HG03108 (cell line): ENCODE data around the gene GOLT1A.
"Not testable (repeated sequence)": the region's sequence is repeated elsewhere in the genome, so short reads cannot be mapped to it uniquely, and the experiment has no call there.

ENCODE experiments used
- ATAC-seq: cut with Tn5 transposase; IDR thresholded peaks from one replicate; pipeline ENCODE4 v1.9.1; 2021; ENCODE audit warnings: moderate library complexity; ENCODE audit not compliant: unreplicated experiment

The GOLT1A gene

DNA sequence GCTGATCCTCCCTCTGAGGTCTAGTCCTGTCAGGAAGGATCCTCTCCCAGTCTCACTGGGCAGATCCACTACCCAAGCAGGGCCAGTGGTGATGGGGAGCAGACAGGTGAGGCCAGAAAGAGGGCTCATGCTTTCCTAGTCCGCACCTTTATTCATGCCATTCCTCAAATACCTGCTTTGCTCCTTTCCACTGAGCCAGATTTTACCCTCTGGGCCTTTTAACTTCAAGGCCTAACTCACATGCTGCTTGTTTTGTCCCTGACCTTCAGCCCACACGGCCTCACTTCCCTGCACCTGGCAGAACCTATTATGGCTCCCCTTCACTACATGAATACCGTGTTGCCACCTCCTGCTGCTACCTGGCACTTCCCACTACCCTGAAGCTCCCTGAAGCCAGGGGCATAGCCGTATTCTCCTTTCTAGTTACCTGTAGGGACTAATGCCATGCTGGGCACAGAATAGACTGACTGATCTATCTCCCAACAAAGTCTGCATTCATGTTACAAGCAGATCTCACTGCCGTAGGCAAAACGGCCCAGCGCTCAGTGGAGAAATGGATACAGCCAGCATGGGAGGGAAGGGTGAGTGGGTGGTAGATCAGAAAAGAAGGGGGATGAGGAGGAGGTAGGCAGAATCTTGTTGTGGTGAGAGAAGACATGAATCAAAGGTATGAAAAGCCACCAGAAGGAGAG lies 36.1 kb upstream of the GOLT1A start:
- ATAC-seq, result no peak

DNA sequence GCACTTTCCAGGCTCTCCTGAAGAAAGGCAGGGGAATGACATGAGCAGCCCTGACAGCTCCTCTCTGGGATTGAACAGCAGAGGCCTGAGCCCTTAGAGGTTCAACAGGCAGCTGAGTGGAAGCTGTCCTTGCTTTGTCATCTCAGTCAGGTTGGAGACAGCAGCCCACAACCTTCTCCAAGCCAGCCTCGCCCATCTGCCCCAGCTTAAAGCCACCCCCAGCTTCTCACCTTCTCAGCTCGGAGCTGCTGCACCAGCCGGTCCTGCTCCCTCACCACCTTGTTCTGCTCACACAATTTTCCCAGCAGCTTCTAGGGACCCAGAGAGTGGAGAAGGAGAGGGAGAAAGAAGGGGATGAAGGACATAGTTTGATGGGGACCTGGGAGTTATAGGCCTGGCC lies 35.2 kb upstream of the GOLT1A start:
- ATAC-seq, result no peak

DNA sequence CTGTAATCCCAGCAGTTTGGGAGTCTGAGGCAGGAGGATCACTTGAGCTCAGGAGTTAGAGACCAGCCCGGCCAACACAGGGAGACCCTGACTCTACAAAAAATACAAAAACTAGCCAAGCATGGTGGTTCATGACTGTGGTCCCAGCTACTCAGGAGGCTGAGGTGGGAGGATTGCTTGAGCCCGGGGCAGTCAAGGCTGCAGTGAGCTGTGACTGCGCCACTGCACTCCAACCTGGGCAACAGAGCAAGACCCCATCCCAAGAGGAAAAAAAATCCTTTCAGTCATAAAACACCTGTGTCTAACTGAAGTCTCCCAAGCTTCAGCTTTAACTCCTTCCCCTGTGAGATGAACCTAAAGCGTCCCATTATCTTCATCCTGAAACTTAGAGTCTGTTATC lies 33.1 kb upstream of the GOLT1A start:
- ATAC-seq, result no peak

DNA sequence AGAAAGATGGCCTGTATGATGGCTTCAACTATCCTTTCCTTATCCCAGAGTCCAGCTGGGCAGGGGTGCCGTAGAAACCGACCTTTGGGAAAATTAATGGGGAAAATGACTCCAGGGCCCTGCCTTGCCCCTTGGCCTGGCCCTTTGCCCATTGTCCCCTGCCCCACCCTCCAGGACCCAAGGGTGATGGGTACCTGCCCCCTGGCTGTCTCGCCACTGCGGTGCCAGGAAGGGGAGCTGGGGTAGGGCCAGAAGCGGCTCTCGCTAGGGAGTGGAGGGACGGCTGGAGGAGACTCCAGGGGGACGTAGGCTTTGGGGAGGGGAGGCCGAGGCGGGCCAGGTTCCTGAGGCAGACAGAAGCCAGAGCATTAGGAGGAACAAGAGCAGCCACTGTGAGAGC lies 29.1 kb upstream of the GOLT1A start:
- ATAC-seq, result no peak

DNA sequence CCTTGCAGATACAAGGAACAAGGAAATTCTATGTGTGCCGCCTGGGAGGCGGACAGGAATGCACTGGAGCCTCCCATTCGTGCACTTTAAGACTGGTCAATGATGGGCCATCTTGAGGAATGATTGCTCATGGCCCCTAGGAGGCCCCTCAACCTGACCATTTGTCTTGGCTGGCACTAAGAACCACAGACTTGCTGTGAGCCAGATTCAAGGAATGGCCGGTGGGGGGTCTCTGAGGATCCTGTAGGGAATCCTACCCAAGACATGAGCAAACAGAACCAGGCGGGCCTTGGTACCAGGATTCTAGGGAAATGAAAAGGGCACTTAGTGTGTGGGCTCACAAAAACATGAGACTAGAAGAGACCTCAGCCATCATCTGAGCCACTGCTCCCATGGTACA lies 28.1 kb upstream of the GOLT1A start:
- ATAC-seq, result no peak

DNA sequence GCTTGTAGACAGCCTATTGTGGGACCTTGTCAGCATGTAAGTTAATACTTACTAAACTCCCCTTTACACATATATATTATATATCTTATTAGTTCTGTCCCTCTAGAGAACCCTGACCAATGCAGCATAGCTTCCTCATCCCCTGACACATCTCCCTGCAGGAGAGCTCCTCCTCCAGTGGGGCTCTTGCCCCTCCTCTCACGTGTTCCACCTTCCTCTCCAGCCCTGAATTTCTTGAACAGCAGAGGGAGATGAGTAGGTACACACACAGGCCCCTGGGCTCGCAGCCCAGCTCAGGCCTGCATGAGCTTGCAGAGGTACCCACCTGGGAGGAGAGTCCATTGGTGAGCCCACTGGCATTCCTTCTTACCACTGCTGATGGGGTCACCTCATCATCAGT lies 27.3 kb upstream of the GOLT1A start:
- no peak for ATAC-seq

DNA sequence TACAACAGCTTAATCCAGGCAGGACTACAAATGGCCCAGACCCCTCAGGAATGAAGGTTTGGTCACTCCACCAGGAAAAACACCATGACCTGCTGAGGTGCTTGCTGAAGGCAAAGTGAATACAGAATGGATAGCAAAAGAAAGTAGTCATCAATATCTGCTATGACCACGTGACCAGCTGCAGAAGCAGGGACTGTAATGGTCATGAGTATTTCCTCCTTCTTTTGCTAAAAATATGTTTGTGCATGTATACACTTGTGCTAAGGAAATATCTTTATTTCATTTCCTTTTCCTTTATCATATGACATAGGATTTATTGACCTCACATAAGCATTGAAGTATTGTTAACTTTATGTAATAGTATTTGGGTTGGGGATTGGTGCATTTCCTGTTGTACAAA lies 26.4 kb upstream of the GOLT1A start:
- no peak for ATAC-seq

DNA sequence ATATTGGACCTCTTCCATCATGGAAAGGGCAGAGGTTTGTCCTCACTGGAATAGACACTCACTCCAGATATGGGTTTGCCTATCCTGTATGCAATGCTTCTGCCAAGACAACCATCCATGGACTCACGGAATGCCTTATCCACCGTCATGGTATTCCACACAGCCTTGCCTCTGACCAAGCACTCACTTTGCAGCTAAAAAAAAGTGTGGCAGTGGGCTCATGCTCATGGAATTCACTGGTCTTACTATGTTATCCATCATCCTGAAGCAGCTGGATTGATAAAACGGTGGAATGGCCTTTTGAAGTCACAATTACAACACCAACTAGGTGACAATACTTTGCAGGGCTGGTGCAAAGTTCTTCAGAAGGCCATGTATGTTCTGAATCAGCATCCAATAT lies 25.6 kb upstream of the GOLT1A start:
- ATAC-seq, result not testable (repeated sequence)

DNA sequence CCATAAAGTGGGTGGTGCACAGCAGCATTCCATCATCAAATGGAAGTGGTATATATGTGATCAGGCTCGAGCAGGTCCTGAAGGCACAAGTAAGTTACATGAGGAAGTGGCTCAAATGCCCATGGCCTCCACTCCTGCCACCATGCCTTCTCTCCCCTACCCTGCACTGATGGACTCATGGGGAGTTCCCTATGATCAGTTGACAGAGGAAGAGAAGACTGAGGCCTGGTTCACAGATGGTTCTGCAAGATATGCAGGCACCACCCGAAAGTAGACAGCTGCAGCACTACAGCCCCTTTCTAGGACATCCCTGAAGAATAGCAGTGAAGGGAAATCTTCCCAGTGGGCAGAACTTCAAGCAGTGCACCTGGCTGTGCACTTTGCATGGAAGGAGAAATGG lies 24.7 kb upstream of the GOLT1A start:
- not testable (repeated sequence) for ATAC-seq

DNA sequence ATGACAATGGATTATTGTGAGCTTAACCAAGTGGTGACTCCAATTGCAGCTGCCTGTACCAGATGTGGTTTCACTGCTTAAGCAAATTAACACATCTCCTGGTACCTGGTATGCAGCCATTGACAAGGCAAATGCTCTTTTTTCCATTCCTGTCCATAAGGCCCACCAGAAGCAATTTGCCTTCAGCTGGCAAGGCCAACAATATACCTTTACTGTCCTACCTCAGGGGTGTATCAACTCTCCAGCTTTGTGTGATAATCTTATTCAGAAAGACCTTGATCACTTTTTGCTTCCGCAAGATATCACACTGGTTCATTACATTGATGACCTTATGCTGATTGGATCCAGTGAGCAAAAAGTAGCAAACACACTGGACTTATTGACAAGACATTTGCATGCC lies 23.7 kb upstream of the GOLT1A start:
- not testable (repeated sequence) for ATAC-seq

DNA sequence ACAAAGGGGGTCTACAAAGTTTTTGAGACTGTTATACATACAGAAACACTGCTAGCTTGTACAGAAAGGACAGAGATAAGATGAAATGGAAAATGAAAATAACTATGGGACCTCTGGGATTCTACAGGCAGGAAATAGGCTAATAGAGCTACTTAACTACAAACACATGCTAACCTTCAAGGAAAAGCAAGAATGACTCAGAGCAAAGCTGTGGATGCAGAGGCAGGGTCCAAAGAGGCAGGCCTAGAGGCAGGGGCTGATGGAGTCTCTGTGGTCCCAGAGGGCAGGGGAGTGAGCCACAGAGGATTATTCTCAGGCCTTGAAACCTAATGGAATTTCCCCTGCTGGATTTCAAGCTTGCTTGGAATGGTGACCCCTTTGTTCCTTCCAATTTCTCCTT lies 18.7 kb upstream of the GOLT1A start:
- ATAC-seq, result no peak

DNA sequence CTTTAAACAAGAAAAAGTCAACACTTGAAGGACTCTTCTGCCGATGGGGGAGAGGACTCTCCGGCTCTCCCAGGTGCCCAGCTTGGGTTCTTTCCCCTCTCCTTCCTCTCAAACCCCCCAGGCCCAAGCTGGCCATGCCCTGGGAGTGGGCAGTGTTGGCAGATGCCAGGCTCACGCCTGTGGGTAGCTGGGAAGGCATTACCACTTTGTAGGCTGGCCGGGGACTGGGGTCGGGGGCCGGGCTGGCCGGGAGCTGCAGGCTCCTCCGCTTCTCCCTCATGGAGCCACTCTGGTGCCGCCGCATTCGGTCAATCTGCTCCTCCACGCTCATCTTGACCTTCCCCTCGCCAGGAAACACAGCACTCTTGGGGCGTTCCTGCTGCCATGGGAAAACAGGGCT lies 16.4 kb upstream of the GOLT1A start:
- ATAC-seq, result no peak

DNA sequence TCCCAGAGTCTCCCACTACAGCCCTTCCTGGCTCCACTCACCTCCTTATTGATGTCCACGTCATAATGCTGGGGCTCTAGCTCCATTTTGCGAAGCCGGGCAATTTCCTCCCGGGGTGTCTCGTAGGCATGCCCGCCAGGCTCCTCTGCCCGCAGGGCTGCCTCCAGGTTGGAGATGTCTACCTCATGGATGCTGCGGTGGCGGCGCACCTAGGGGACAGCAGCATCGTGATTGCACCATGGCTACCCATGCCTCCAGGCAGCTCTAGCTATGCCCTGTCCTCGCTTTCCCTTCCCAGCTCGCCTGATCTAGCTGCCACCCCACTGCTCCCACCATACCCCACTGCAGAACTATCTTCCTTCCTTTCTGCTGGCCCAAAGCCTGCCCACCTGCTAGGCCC lies 15.1 kb upstream of the GOLT1A start:
- ATAC-seq, result no peak

DNA sequence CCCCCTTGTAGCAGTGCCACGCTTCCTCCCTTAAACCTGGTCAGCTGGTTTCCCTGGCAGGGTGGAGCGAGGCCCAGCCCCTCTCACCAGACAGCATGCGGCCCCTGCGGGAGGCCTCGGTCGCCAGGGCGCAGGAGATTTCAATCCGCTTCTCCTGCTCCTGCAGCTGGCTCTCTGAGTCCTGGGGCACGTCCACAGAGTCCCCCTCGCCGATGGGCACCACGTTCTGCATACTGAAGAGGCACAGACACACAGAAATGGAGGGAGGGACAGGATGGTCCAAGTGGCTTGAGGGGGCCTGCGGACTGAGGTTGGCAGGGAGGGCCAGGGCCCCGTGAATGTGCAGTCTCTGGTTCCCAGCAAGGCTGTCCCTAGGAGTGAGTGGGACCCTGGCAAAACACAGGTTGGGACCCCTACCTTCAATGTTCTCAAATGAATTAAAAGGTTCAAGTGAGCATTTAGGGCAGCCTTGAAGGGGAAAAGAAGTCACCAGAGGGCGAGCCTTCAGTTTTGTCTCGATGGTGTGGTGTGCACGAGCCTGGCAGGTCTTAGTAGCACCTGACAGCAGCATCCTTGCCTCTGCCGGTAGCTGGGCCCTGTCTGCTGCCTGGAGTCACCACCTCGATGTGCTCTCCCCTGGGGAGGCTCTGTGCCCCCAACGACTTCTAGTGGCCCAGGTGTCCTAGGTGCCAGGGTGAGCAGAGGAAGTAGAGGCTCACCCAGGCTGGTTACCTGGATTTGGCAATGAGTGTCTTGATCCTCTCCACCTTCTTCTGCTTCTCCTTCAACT lies 14.4 kb upstream of the GOLT1A start:
- no peak for ATAC-seq

DNA sequence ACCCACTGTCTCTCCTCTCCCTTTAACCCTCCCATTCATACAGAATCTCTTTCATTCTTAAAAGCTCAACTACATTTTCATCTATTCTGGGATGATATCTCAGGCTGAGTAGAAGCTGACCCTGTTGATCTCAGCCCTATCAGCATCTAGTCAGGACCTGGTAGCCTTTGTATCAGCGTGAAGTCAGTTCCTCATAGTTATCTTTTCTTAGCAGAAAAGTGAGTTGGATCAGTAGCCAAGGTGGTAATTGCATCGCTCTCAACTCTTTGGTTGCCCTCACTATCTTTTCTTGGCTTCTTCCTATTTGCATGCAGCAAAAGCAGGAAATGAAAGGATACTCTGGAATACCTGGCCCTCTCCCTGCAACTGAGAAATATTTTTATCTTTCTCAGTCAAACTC lies 13.6 kb upstream of the GOLT1A start:
- no peak for ATAC-seq

DNA sequence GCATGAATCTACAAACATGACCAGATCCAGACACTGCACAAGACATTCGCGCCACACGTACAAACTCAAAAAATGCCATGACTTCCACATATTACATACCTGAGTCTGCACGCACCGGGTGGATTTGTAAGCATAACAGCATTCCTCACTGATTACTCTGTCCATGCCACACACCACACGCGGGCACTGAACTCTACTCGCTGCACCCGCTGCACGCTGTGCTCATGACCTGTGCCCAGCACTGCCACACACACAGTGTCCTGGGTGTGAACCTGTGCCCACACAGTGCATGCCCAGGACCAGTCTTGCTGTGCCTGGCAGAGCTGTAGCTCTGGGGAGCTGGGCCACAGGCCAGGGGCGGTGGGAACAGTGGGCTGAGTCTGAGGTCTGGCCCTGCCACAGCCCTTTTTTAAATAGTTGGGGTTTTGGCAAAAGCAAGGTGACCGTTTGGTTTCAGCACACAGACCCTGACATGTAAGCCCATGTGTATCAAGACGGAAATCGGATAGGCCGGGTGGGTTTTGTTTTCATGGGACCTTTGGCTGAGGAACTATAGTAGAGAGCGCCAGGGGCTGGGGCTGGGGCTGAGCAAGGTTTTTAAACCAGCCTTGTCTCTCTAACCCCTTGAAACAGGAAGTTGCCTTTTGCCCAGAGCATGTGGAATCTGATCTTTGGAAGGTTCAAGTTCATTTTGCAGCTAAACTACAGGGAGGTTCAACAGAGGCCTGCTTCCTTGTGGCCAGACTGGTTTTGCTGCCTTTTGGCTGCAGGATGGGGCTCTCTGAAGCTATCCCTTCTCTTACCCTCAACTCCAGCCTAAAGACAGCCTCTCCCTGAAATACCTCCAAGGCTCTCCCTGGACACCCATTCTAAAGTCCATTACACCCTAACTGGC lies 12.3 kb upstream of the GOLT1A start:
- no peak for ATAC-seq

DNA sequence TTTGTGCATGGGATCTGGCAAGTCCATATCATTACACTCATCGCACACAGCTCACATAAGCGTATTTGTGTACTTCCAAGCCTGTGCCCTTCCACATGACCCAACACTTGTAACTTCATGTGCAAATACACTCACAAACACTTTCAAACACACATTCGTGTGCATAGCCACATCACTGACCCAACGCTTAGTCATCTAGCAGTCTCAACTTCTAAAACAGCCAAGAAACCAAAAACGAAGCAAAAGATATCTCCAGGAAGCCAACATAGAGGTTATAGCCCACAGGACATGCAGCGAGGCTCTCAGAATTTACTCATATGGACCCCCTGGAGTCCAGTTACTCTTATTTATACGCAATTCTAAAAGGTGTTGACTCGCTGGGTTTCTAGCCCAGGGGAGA lies 10.9 kb upstream of the GOLT1A start:
- no peak for ATAC-seq

DNA sequence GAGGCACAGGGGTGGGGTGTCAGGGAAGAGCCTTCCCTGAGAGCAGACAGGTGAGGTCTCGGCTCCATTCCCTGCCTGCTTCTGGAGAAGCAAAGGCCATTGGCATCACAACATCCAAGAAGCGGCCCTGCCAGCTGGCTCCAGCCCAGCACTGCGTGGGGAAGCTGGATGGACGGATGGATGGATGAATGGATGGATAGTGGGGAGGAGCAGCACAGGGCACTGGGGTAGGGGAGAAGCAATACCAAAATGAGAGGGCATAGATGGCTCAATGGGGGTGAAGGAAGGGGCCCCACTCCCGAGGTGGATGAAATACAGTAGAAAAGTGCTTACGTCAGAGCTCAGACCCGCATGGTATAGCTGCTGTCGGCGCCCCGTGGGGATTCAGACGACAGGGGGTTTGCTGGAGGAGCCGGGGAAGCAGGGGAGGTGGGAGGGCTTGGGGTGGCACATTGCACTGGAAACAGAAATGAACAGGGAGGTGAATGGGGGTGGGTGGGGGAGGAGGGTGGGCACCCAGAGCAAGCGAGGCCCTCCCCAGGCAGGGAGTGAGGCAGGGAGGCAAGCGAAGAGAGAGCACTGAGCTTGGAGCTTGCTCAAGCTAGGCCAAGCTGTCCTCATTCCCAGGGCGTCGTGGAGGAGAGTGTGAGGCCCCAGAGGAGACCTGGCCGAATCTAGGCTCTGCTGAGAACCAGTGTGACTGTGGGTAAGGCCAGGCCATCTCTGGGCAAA lies 9.5 kb upstream of the GOLT1A start:
- ATAC-seq, result no peak

DNA sequence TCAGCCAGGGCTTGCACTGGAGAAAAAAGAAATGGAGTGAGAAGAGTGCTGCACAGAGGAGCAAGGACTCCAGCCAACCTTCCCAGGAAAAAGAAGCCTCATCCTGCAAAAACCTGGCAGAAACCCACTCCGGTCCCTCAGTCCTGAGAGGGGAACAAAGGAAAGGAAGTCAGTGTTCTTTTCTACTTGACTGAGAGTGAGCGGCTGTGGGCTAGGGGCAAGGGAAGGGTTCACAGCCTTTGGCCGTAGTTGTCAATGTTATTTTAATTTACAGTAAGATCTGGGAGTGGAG lies 8.9 kb upstream of the GOLT1A start:
- no peak for ATAC-seq

DNA sequence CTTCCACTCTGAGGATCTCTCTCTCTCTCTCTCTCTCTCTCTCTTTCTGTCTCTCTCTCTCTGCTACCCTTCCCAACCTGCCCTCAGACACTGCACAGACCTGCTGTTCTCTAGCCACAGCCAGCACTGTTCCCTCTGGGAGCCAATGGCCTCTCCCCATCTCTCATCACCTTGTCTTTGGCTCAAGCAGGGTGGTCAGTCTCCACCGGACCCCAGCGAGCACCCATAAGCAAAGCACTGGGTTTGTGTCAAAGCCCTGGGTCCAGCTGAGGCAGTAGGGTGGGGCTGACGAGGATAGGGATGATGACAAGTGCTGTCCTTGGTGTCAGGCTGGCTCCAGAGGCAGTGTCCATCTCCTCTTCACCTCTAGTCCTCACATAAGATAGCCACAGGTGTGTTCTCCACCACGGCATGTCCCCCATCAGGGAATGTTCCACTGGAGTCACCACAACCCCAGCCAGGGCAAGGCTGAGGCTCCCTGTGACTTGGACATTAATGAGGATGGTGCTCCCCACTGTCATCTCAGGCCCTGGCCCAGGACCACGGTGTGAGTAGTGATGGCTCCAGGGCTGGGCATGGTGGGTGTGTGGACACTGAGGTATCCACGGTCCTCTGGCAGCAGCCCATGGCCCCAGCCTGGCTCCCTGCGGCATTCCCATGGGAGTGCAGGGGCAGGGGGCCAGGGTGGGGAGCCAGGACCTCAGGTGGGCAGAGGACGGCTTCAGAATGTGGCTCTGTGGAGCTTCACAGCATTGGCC lies 8.4 kb upstream of the GOLT1A start:
- no peak for ATAC-seq

DNA sequence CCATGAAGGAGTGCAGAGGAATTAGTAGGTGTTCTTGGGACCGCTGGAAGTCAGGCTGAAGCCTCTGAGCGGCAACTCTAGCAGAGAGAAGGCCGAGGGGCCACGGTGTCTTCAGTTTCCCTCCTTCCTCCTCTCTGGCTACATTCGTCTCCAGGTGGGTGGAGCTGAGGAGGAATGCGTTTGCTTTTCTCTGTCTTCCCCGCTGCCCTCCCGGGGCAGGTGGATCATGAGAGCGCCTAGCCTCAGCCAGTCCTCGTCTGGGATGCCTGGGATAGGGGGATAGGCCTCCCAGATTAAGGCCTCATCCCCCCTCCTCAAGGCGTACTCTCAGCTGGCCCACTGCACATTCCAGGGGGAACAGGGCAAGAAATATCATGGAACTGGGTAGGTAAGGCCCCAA lies 7.5 kb upstream of the GOLT1A start:
- ATAC-seq, result no peak
